Pancreas (tissue), 10 donors: ENCODE measurements around the gene OSBPL5. TPM values are rescaled to one million over a fixed set of nuclear protein-coding genes. Genes with fewer than 3 reads are reported as not detected.
A peak's percentile ranks its signal among the peaks of the same experiment; 100 is the strongest.

ENCODE experiments used
- ATAC-seq, 4 donors: fragments of 200-7000 bp; cut with Tn5 transposase; one replicate each; pipeline versions ENCODE4 v1.8.0 to v1.9.1; 2020; ENCODE audit warnings: mild to moderate bottlenecking in 4 of 4, moderate library complexity in 4 of 4
- DNase-seq, 6 donors: peaks; one replicate each; pipeline ENCODE4 v3.0.0-alpha.2; 2020
- FAIRE-seq: peaks from 2 replicates; lab custom pipeline; 2012; peaks lifted over from hg19 to GRCh38; lab: Jason Lieb, UNC
- H3K27ac ChIP-seq, 4 donors: fragments of 200-600 bp; sonication (generic); 1 replicate in 3 of 4; 2 replicates in 1 of 4; pipeline versions ENCODE4 v1.5.0 to v1.8.0; 2020
- H3K27me3 ChIP-seq, 4 donors: fragments of 200-600 bp; one replicate each; pipeline ENCODE4 v1.8.0; 2021
- H3K36me3 ChIP-seq, 3 donors: fragments of 200-600 bp; sonication (generic) in 1 of 3; one replicate each; pipeline versions ENCODE4 v1.5.0 to v1.8.0; 2020 to 2021
- H3K4me1 ChIP-seq, 3 donors: fragments of 200-600 bp; one replicate each; pipeline ENCODE4 v1.8.0; 2021
- H3K4me3 ChIP-seq, 4 donors: fragments of 200-600 bp; sonication (generic) in 2 of 4; one replicate each; pipeline versions ENCODE4 v1.5.0 to v1.8.0; 2020 to 2021
- H3K9me3 ChIP-seq, 4 donors: fragments of 200-600 bp; one replicate each; pipeline ENCODE4 v1.8.0; 2021
- CTCF ChIP-seq, 4 donors: fragments of 200-600 bp; sonication (generic) in 3 of 4; IDR thresholded peaks; one replicate each; pipeline versions ENCODE4 v1.5.0 to v1.8.0; 2021; ENCODE audit warnings: antibody characterized with exemption in 4 of 4
- WGBS, 2 donors: extraction: QIAGEN DNeasy Blood & Tissue Kit; methylation state at CpG; one replicate each; pipeline ENCODE4 v1.1.7; 2013; 5-methylcytosine and 5-hydroxymethylcytosine counted together
- intact Hi-C, 3 donors: fragments of 100-400 bp; cut with DNase I; formaldehyde crosslinking; loops; one replicate each; pipeline versions ENCODE4 v1.11.1 to v1.14.2; 2022
- polyA plus RNA-seq, 2 donors: library from polyadenylated mRNA; stranded (reverse); fragments of 200-250 nt; gene quantifications; one replicate each; pipeline ENCODE4 v1.2.3, GENCODE V29; 2013
- total RNA-seq, 6 donors: library from RNA; stranded (reverse); fragmentation: NEBNext Ultra II Directional in 4 of 6; extraction: Animal tissue kit (Norgen Biotek cat#: 25700) in 4 of 6; gene quantifications; one replicate each; pipeline versions ENCODE4 v1.2.1 to v1.2.4, GENCODE V29; 2021 to 2023
- donor health status: healthy with polysubstance abuse.
- donor health status: DM: no; HTN: no; CAD: no; lungs with moderate emphysema.
- donor health status: DM: no; HTN: no; CAD: no.
- donor health status: control.
- donor health status: control.
- donor health status: Bipolar disorder and iron deficiency.
- donor health status: DM: yes; HTN: yes; CAD: no.
- donor health status: DM: no; HTN: no; CAD: no.
- donor health status: DM: no; HTN: no; CAD: no.
- donor health status: DM: yes; HTN: yes; CAD: no.

Gene OSBPL5
- total and polyA plus RNA-seq, 8 donors, result 9.8 to 16.7 (median 11.8) TPM

GRCh38 chr11:3204141-3205015 is 39.3 kb upstream of the OSBPL5 start:
- no peak for TF ChIP-seq CTCF (IDR thresholded peaks at IDR 0.05)
- Histone ChIP-seq H3K4me1 (no peaks in the 10 kb centered on the region), H3K27ac (no peak overlapping the region), H3K9me3 (no peaks in the 10 kb centered on the region), H3K4me3 (no peak overlapping the region), H3K36me3 (no peaks in the 10 kb centered on the region), H3K27me3 (no peaks in the 10 kb centered on the region)
- FAIRE-seq (no peak), ATAC-seq (no peak), DNase-seq (peak in 3 of 6 donors; percentile 14 to 70 (median 51))
- intact Hi-C loops, result no loop called here
- WGBS, 2 donors, result 64 to 72% methylated on average over 24 of the region's 24 CpGs

- Histone ChIP-seq H3K27me3 (no peaks in the 10 kb centered on the region), H3K4me3 (no peak overlapping the region), H3K36me3 (no peaks in the 10 kb centered on the region), H3K4me1 (no peaks in the 10 kb centered on the region), H3K9me3 (no peaks in the 10 kb centered on the region), H3K27ac (no peak overlapping the region)
- intact Hi-C loops, result no loop called here
- TF ChIP-seq CTCF (IDR thresholded peaks at IDR 0.05), result no peak
- WGBS, 2 donors, result 3% methylated on average over 39 to 51 of the region's 51 CpGs
- ATAC-seq, result peak; percentile 48 to 83 (median 71)
- peak in 3 of 6 donors; percentile 36 to 78 (median 68) for DNase-seq
- no peak for FAIRE-seq
Observed at GRCh38 chr11:3203221-3204043, 38.3 kb upstream of the OSBPL5 start.

GRCh38 chr11:3202759-3203158 is 37.6 kb upstream of the OSBPL5 start:
- DNase-seq, result peak in 3 of 6 donors; percentile 9 to 57 (median 45)
- Histone ChIP-seq H3K27ac (no peak overlapping the region), H3K27me3 (no peaks in the 10 kb centered on the region), H3K36me3 (no peaks in the 10 kb centered on the region), H3K4me1 (no peaks in the 10 kb centered on the region), H3K9me3 (no peaks in the 10 kb centered on the region), H3K4me3 (no peak overlapping the region)
- TF ChIP-seq CTCF (IDR thresholded peaks at IDR 0.05), result no peak
- no peak for ATAC-seq
- no peak for FAIRE-seq
- WGBS, 2 donors, result 11 to 13% methylated on average over 14 to 17 of the region's 17 CpGs
- intact Hi-C loops, result no loop called here

GRCh38 chr11:3202305-3202704 is 37.2 kb upstream of the OSBPL5 start:
- H3K4me3 ChIP-seq, result no peak overlapping the region
- TF ChIP-seq CTCF (IDR thresholded peaks at IDR 0.05), result no peak
- H3K4me1 ChIP-seq, result no peaks in the 10 kb centered on the region
- DNase-seq, result peak in 1 of 6 donors; percentile 10
- intact Hi-C loops, result no loop called here
- no peaks in the 10 kb centered on the region for H3K9me3 ChIP-seq
- no peak for FAIRE-seq
- WGBS, 2 donors, result 51 to 62% methylated on average over 7 of the region's 7 CpGs
- ATAC-seq, result no peak
- no peaks in the 10 kb centered on the region for H3K27me3 ChIP-seq
- H3K27ac ChIP-seq, result no peak overlapping the region
- H3K36me3 ChIP-seq, result no peaks in the 10 kb centered on the region
